CD14-positive monocyte (primary cell): ENCODE measurements around the gene EPB41. TPM values are rescaled to one million over a fixed set of nuclear protein-coding genes. Genes with fewer than 3 reads are reported as not detected.
"Not testable (repeated sequence)": the region's sequence is repeated elsewhere in the genome, so short reads cannot be mapped to it uniquely, and the experiment has no call there.

ENCODE experiments used
- DNase-seq, 3 donors: peaks; one replicate each; pipeline ENCODE4 v3.0.0-alpha.2; 2011 to 2022
- H2AFZ ChIP-seq: 2 replicates; pipeline ENCODE4 v1.6.0; 2012; ENCODE audit warnings: mild to moderate bottlenecking, low read depth, low read length, inconsistent platforms; ENCODE audit not compliant: insufficient read depth, poor library complexity, severe bottlenecking
- H3K27ac ChIP-seq, 2 donors: 1 replicate in 1 of 2; 2 replicates in 1 of 2; pipeline ENCODE4 v1.5.1; 2012 to 2013; ENCODE audit warnings: low read length in 2 of 2, control low read depth in 1 of 2, inconsistent platforms in 1 of 2, low read depth in 1 of 2, mild to moderate bottlenecking in 1 of 2
- H3K27me3 ChIP-seq, 2 donors: one replicate each; pipeline versions ENCODE4 v1.6.0 to v1.6.1; 2011 to 2013; ENCODE audit warnings: low read length in 2 of 2; ENCODE audit not compliant: control insufficient read depth in 2 of 2, insufficient read depth in 2 of 2
- H3K36me3 ChIP-seq, 2 donors: replicated peaks in 1 of 2; 1 replicate in 1 of 2; 2 replicates in 1 of 2; pipeline versions ENCODE4 v1.5.1 to v1.6.1; 2012 to 2013; ENCODE audit warnings: low read length in 2 of 2, control low read depth in 1 of 2, inconsistent platforms in 1 of 2, mild to moderate bottlenecking in 1 of 2; ENCODE audit not compliant: insufficient read depth in 2 of 2, control insufficient read depth in 1 of 2
- H3K4me1 ChIP-seq, 2 donors: 1 replicate in 1 of 2; 2 replicates in 1 of 2; pipeline versions ENCODE4 v1.5.1 to v1.6.1; 2012 to 2013; ENCODE audit warnings: low read length in 2 of 2, control low read depth in 1 of 2, inconsistent platforms in 1 of 2, mild to moderate bottlenecking in 1 of 2, moderate library complexity in 1 of 2; ENCODE audit not compliant: insufficient read depth in 2 of 2, control insufficient read depth in 1 of 2
- H3K4me2 ChIP-seq: replicated peaks from 2 replicates; pipeline ENCODE3; 2012; ENCODE audit warnings: low read length, moderate library complexity, mild to moderate bottlenecking; ENCODE audit not compliant: poor library complexity, severe bottlenecking; ENCODE audit errors: extremely low read depth
- H3K4me3 ChIP-seq, 3 experiments: fragments of 200-600 bp in 1 of 3; sonication (generic) in 1 of 3; replicated peaks in 1 of 3; 1 replicate in 2 of 3; 2 replicates in 1 of 3; pipeline ENCODE4 v1.5.1; 2011 to 2013; ENCODE audit warnings: low read length in 3 of 3, mild to moderate bottlenecking in 3 of 3, control low read depth in 2 of 3, low read depth in 2 of 3, inconsistent platforms in 1 of 3, moderate library complexity in 1 of 3
- H3K79me2 ChIP-seq: 2 replicates; pipeline ENCODE4 v1.6.0; 2012; ENCODE audit warnings: mild to moderate bottlenecking, control low read depth, inconsistent platforms, low read length, moderate library complexity; ENCODE audit not compliant: insufficient read depth
- H3K9ac ChIP-seq: 2 replicates; pipeline ENCODE4 v1.6.0; 2017; ENCODE audit warnings: low read length, mild to moderate bottlenecking; ENCODE audit not compliant: insufficient read depth, poor library complexity, severe bottlenecking
- H3K9me3 ChIP-seq, 2 donors: replicated peaks in 1 of 2; 1 replicate in 1 of 2; 2 replicates in 1 of 2; pipeline versions ENCODE4 v1.5.1 to v1.6.1; 2012 to 2013; ENCODE audit warnings: low read length in 2 of 2, control low read depth in 1 of 2; ENCODE audit not compliant: control insufficient read depth in 1 of 2, insufficient read depth in 1 of 2
- H4K20me1 ChIP-seq: 2 replicates; pipeline ENCODE4 v1.6.0; 2012; ENCODE audit warnings: mild to moderate bottlenecking, low read length, control low read depth, moderate library complexity; ENCODE audit not compliant: insufficient read depth
- H3K27ac Mint-ChIP-seq, 7 donors: one replicate each; pipeline ENCODE4 v1.8.0; 2020; ENCODE audit warnings: mild to moderate bottlenecking in 7 of 7, mixed read lengths in 7 of 7, moderate library complexity in 6 of 7, inconsistent platforms in 2 of 7
- H3K27me3 Mint-ChIP-seq, 3 donors: one replicate each; pipeline ENCODE4 v1.8.0; 2021 to 2022; ENCODE audit warnings: low read depth in 3 of 3, mild to moderate bottlenecking in 3 of 3, mixed read lengths in 3 of 3, moderate library complexity in 3 of 3, inconsistent platforms in 1 of 3
- H3K36me3 Mint-ChIP-seq, 2 donors: one replicate each; pipeline ENCODE4 v1.8.0; 2020; ENCODE audit warnings: mixed read lengths in 2 of 2, inconsistent platforms in 1 of 2, mild to moderate bottlenecking in 1 of 2
- H3K4me1 Mint-ChIP-seq: one replicate; pipeline ENCODE4 v1.8.0; 2020; ENCODE audit warnings: mild to moderate bottlenecking, mixed read lengths
- H3K4me3 Mint-ChIP-seq, 2 donors: one replicate each; pipeline ENCODE4 v1.8.0; 2020; ENCODE audit warnings: mild to moderate bottlenecking in 2 of 2, mixed read lengths in 2 of 2, moderate library complexity in 1 of 2
- H3K9me3 Mint-ChIP-seq, 7 donors: one replicate each; pipeline ENCODE4 v1.8.0; 2020 to 2022; ENCODE audit warnings: mixed read lengths in 7 of 7, mild to moderate bottlenecking in 6 of 7, moderate library complexity in 6 of 7, inconsistent platforms in 2 of 7
- WGBS: methylation state at CpG from one replicate; pipeline ENCODE4 v1.1.5; 2013; ENCODE audit warnings: missing lambda C conversion rate; ENCODE audit not compliant: insufficient coverage; 5-methylcytosine and 5-hydroxymethylcytosine counted together
- intact Hi-C, 2 donors: fragments of 100-400 bp; cut with micrococcal nuclease; formaldehyde crosslinking; loops; one replicate each; pipeline versions ENCODE4 v1.15.0 to v1.15.1; 2023
- polyA plus RNA-seq, 3 donors: library from polyadenylated mRNA; depleted of rRNA in 1 of 3; unstranded in 2 of 3; stranded (reverse) in 1 of 3; fragments of 300-500 nt in 2 of 3; fragments of >200 nt in 1 of 3; fragmentation: Illumina TruSeq in 2 of 3; gene quantifications; 1 replicate in 2 of 3; 2 replicates in 1 of 3; pipeline ENCODE4 v1.2.3, GENCODE V29; 2012 to 2021
- TF ChIP-seq, protein P1 (sequence below): fragments of 200-600 bp; IDR thresholded peaks from one replicate; pipeline ENCODE4 v1.8.0; 2022; ENCODE audit warnings: antibody characterized with exemption, mild to moderate bottlenecking

Gene EPB41
- polyA plus RNA-seq, 3 donors: 11.3 to 19.4 (median 18.9) TPM

DNA sequence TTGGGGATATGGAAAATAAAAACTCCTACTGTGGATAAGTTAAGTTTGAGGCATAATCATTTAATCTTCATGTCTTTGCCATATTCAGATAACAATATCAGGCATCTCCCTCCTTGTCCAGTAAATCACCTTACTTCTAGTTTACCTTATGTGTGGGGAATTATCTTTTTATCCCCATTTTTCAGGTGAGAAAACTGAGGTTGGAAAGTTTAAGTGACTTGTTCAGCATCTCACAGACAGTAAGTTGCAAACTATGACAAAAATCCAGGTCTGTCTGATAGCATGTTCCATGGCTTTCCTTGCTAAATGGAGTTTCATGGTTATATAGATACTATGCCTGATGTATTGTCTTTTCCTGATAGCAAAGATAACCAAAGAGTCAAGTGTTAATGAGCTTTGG is 129.6 kb downstream of the EPB41 start:
- Histone ChIP-seq H3K9me3 (no peaks in the 10 kb centered on the region), H2AFZ (no peak overlapping the region), H3K4me2 (no peak overlapping the region), H3K9ac (no peak overlapping the region), H3K79me2 (no peaks in the 10 kb centered on the region), H3K27ac (no peak overlapping the region), H3K4me1 (no peaks in the 10 kb centered on the region), H4K20me1 (no peaks in the 10 kb centered on the region), H3K36me3 (peaks cover 24 to 62% of the 10 kb centered on the region in 2 donors), H3K4me3 (no peak overlapping the region), H3K27me3 (no peaks in the 10 kb centered on the region)
- intact Hi-C loops: no loop called here
- TF ChIP-seq, protein P1, sequence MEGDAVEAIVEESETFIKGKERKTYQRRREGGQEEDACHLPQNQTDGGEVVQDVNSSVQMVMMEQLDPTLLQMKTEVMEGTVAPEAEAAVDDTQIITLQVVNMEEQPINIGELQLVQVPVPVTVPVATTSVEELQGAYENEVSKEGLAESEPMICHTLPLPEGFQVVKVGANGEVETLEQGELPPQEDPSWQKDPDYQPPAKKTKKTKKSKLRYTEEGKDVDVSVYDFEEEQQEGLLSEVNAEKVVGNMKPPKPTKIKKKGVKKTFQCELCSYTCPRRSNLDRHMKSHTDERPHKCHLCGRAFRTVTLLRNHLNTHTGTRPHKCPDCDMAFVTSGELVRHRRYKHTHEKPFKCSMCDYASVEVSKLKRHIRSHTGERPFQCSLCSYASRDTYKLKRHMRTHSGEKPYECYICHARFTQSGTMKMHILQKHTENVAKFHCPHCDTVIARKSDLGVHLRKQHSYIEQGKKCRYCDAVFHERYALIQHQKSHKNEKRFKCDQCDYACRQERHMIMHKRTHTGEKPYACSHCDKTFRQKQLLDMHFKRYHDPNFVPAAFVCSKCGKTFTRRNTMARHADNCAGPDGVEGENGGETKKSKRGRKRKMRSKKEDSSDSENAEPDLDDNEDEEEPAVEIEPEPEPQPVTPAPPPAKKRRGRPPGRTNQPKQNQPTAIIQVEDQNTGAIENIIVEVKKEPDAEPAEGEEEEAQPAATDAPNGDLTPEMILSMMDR: no peak
- no peak for DNase-seq
- Mint-ChIP-seq H3K4me3 (no peak overlapping the region), H3K27ac (no peak overlapping the region), H3K36me3 (peaks cover 31 to 45% of the 10 kb centered on the region in 2 donors), H3K4me1 (no peaks in the 10 kb centered on the region), H3K27me3 (peaks cover 0 to 2% (median 0%) of the 10 kb centered on the region in 3 donors), H3K9me3 (peaks cover 0 to 2% (median 0%) of the 10 kb centered on the region in 7 donors)

DNA sequence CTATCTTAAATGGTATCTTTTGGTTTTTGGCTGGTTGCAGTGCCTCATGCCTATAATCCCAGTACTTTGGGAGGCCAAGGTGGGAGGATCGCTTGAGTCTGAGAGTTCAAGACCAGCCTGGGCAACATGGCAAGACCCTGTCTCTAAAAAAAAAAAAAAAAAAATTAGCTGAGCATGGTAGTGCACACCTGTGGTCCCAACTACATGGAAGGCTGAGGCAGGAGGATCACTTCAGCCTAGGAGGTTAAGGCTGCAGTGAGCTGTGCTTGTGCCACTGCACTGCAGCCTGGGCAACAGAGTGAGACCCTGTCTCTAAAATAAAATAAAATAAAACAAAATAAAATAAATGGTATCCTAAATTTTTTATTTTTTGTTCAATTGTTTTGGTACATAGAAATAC is 131.3 kb downstream of the EPB41 start:
- H3K36me3 ChIP-seq: peaks cover 21 to 60% of the 10 kb centered on the region in 2 donors
- peaks cover 30 to 36% of the 10 kb centered on the region in 2 donors for H3K36me3 Mint-ChIP-seq

More for the DNA sequence above, 131.3 kb downstream of the EPB41 start:
- H3K27me3 Mint-ChIP-seq, H3K9me3 Mint-ChIP-seq, H4K20me1 ChIP-seq, H3K79me2 ChIP-seq, H3K27ac ChIP-seq, H2AFZ ChIP-seq, H3K4me1 Mint-ChIP-seq, H3K4me2 ChIP-seq, H3K27ac Mint-ChIP-seq, H3K4me3 Mint-ChIP-seq, intact Hi-C loops, H3K27me3 ChIP-seq, H3K4me1 ChIP-seq, H3K9me3 ChIP-seq, H3K4me3 ChIP-seq, H3K9ac ChIP-seq, DNase-seq: not testable (repeated sequence)
- WGBS: no CpG with 5 or more reads among the region's 1 CpG
